Measurements from ENCODE around the gene PPA2. TPM values are rescaled to one million over a fixed set of nuclear protein-coding genes. Genes with fewer than 3 reads are reported as not detected.
"Not testable (repeated sequence)": the region's sequence is repeated elsewhere in the genome, so short reads cannot be mapped to it uniquely, and the experiment has no call there.

The PPA2 gene
- total and polyA plus RNA-seq, 10 of the 15 experiments (the other 5 are each of a cell fraction or from before 2014, with no cell fraction given), result 93.8 to 293 (median 146) TPM

DNA sequence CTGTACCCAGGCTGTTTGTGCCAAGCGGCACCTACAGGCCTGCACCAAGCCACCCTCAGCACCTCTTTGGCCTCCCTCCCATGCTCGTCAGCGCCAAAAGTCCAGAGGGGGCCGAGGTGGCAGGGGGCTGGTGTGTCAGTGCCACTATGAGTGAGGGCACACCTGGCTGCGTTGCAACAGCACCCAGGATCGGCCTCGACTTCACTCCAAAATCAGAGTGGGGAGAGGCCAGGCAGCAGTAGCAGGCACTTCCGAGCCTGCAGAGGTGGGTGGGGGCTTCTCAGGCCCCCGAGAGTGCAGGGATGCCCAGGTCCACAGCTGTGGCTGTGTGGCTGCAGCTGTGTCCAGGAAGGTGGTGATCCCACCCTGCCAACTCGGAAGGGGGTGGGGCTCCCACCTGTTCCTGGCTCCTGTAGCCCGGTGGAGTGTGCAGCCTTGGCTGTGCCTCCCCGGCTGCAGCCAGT lies 58.5 kb downstream of the PPA2 start:
- Histone ChIP-seq H3K36me3 (ENCODE audit: control insufficient read depth in 2 of 2, insufficient read depth in 2 of 2, low read length in 1 of 2) (no peaks in the 10 kb centered on the region; a peak in 2 of 4 replicates), H4K20me1 (ENCODE audit: control insufficient read depth, insufficient read depth) (no peaks in the 10 kb centered on the region), H3K9ac (ENCODE audit: control insufficient read depth, insufficient read depth, low read length) (no peak overlapping the region), H3K27ac (ENCODE audit: control insufficient read depth, insufficient read depth) (no peak overlapping the region), H3K9me3 (replicated peaks; ENCODE audit: control insufficient read depth, insufficient read depth, low read length) (no peaks in the 10 kb centered on the region; the same call in 1 of the 3 replicates), H3K4me1 (ENCODE audit: control insufficient read depth, insufficient read depth, low read length) (no peaks in the 10 kb centered on the region), H3K4me3 (no peak overlapping the region), H2AFZ (ENCODE audit: control insufficient read depth, low read depth, low read length) (no peak overlapping the region), H3K4me2 (ENCODE audit: control insufficient read depth, insufficient read depth) (no peak overlapping the region), H3K79me2 (ENCODE audit: control insufficient read depth, insufficient read depth, low read length) (no peaks in the 10 kb centered on the region), H3K27me3 (replicated peaks in 1 of 2; ENCODE audit: control insufficient read depth in 2 of 2, insufficient read depth in 2 of 2, low read length in 1 of 2) (no peaks in the 10 kb centered on the region)
- RAD21 ChIA-PET (ENCODE audit: unreplicated experiment), result no interaction called here
- WGBS (ENCODE audit: insufficient coverage, insufficient replicate concordance, low lambda C conversion rate, missing lambda C conversion rate), result 90% methylated on average over 12 of the region's 12 CpGs
- in situ Hi-C loops (cut with MboI), result no loop called here
- SMC1A ChIA-PET (ENCODE audit: uncharacterized antibody, unreplicated experiment), result no interaction called here
- CTCF ChIA-PET, result no interaction called here
- DNase-seq (ENCODE audit: low read depth, low spot score) (no peak), FAIRE-seq (no peak), ATAC-seq (no peak)
- TF ChIP-seq MYC (IDR thresholded peaks at IDR 0.05; ENCODE audit: insufficient read depth, insufficient read length, insufficient replicate concordance, low read length, severe bottlenecking), result no peak
- intact Hi-C loops (cut with micrococcal nuclease; ENCODE audit: unreplicated experiment), result no loop called here
- POLR2A ChIA-PET, result no interaction called here
- no TSS peak for BruUV-seq (replicated peaks)

DNA sequence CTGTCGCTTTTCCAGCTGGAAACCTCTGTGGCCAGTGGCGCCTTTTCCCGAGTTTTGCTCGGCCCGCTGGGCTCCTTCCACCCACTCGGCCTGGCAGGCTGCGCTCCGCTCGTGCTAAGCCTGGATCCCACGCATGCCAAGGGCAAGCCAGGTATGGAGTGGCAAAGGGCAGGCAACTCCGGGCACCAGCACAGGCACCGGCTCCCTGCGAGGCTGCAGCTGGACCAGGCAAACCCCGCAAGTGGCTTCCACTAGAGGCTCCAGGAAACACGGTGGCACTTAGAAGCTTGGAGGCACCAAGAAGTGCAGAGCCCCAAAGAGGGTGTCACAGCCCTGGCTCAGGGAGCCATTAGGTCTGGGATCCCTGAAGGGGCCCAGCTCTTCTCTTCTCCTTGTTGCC lies 59.5 kb downstream of the PPA2 start:
- Histone ChIP-seq H3K27me3 (replicated peaks in 1 of 2; ENCODE audit: control insufficient read depth in 2 of 2, insufficient read depth in 2 of 2, low read length in 1 of 2) (no peaks in the 10 kb centered on the region), H3K36me3 (ENCODE audit: control insufficient read depth in 2 of 2, insufficient read depth in 2 of 2, low read length in 1 of 2) (no peaks in the 10 kb centered on the region; a peak in 2 of 4 replicates), H3K4me1 (ENCODE audit: control insufficient read depth, insufficient read depth, low read length) (no peaks in the 10 kb centered on the region), H2AFZ (ENCODE audit: control insufficient read depth, low read depth, low read length) (no peak overlapping the region), H3K79me2 (ENCODE audit: control insufficient read depth, insufficient read depth, low read length) (no peaks in the 10 kb centered on the region), H4K20me1 (ENCODE audit: control insufficient read depth, insufficient read depth) (no peaks in the 10 kb centered on the region), H3K9ac (ENCODE audit: control insufficient read depth, insufficient read depth, low read length) (no peak overlapping the region), H3K9me3 (replicated peaks; ENCODE audit: control insufficient read depth, insufficient read depth, low read length) (no peaks in the 10 kb centered on the region; the same call in 1 of the 3 replicates), H3K4me2 (ENCODE audit: control insufficient read depth, insufficient read depth) (no peak overlapping the region), H3K27ac (ENCODE audit: control insufficient read depth, insufficient read depth) (no peak overlapping the region), H3K4me3 (no peak overlapping the region)
- RAD21 ChIA-PET (ENCODE audit: unreplicated experiment), result no interaction called here
- CTCF ChIA-PET, result no interaction called here
- no peak for DNase-seq (ENCODE audit: low read depth, low spot score)
- WGBS (ENCODE audit: insufficient coverage, insufficient replicate concordance, low lambda C conversion rate, missing lambda C conversion rate), result 93% methylated on average over 15 of the region's 15 CpGs
- in situ Hi-C loops (cut with MboI), result no loop called here
- SMC1A ChIA-PET (ENCODE audit: uncharacterized antibody, unreplicated experiment), result no interaction called here
- no TSS peak for BruUV-seq (replicated peaks)
- POLR2A ChIA-PET, result no interaction called here
- TF ChIP-seq RCOR1 (conservative IDR thresholded peaks at IDR 0.05; ENCODE audit: low read depth, low read length), result no peak
- TF ChIP-seq, protein P1, sequence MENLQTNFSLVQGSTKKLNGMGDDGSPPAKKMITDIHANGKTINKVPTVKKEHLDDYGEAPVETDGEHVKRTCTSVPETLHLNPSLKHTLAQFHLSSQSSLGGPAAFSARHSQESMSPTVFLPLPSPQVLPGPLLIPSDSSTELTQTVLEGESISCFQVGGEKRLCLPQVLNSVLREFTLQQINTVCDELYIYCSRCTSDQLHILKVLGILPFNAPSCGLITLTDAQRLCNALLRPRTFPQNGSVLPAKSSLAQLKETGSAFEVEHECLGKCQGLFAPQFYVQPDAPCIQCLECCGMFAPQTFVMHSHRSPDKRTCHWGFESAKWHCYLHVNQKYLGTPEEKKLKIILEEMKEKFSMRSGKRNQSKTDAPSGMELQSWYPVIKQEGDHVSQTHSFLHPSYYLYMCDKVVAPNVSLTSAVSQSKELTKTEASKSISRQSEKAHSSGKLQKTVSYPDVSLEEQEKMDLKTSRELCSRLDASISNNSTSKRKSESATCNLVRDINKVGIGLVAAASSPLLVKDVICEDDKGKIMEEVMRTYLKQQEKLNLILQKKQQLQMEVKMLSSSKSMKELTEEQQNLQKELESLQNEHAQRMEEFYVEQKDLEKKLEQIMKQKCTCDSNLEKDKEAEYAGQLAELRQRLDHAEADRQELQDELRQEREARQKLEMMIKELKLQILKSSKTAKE (IDR thresholded peaks at IDR 0.05; ENCODE audit: low read depth, poor library complexity, severe bottlenecking), result no peak
- no peak for TF ChIP-seq GABPA (IDR thresholded peaks at IDR 0.05; ENCODE audit: low read depth)
- no peak for TF ChIP-seq EGR1 (IDR thresholded peaks at IDR 0.05; ENCODE audit: borderline replicate concordance in 1 of 2, low read depth in 2 of 2, low read length in 2 of 2)
- no peak for TF ChIP-seq NFYA (IDR thresholded peaks at IDR 0.05; ENCODE audit: borderline replicate concordance, low read depth, low read length)
- no peak for ATAC-seq
- intact Hi-C loops (cut with micrococcal nuclease; ENCODE audit: unreplicated experiment), result no loop called here
- no peak for FAIRE-seq

DNA sequence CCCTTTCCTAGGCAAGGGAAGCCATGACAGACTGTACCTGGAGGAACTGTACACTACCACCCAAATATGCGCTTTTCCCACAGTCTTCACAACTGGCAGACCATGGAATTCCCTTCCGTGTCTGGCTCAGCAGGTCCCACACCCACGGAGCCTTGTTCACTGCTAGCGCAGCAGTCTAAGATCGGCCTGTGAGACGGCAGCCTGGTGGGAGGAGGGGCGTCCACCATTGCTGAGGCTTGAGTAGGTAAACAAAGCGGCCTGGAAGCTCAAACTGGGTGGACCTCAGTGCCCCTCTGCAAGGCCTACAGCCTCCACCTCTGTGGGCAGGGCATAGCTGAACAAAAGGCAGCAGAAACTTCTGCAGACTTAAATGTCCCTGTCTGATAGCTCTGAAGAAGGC lies 64.7 kb downstream of the PPA2 start:
- H3K36me3 ChIP-seq (ENCODE audit: control insufficient read depth in 2 of 2, insufficient read depth in 2 of 2, low read length in 1 of 2); H3K4me1 ChIP-seq (ENCODE audit: control insufficient read depth, insufficient read depth, low read length); H3K9me3 ChIP-seq (replicated peaks; ENCODE audit: control insufficient read depth, insufficient read depth, low read length); H3K79me2 ChIP-seq (ENCODE audit: control insufficient read depth, insufficient read depth, low read length); BruUV-seq (replicated peaks); H2AFZ ChIP-seq (ENCODE audit: control insufficient read depth, low read depth, low read length); H4K20me1 ChIP-seq (ENCODE audit: control insufficient read depth, insufficient read depth); ATAC-seq; FAIRE-seq; POLR2A ChIA-PET; RAD21 ChIA-PET (ENCODE audit: unreplicated experiment); intact Hi-C loops (cut with micrococcal nuclease; ENCODE audit: unreplicated experiment); DNase-seq (ENCODE audit: low read depth, low spot score); H3K9ac ChIP-seq (ENCODE audit: control insufficient read depth, insufficient read depth, low read length); H3K27ac ChIP-seq (ENCODE audit: control insufficient read depth, insufficient read depth); H3K4me2 ChIP-seq (ENCODE audit: control insufficient read depth, insufficient read depth); in situ Hi-C loops (cut with MboI); H3K27me3 ChIP-seq (replicated peaks in 1 of 2; ENCODE audit: control insufficient read depth in 2 of 2, insufficient read depth in 2 of 2, low read length in 1 of 2); H3K4me3 ChIP-seq: not testable (repeated sequence)
- ChIA-PET CTCF (interaction anchor here (1.0 kb wide), 1 partner anchor 478 kb away, joined by 3 read pairs; no protein-coding TSS in a partner anchor), SMC1A (ENCODE audit: uncharacterized antibody, unreplicated experiment) (interaction anchor here (1.3 kb wide), 1 partner anchor 60 kb away, joined by 3 read pairs; no protein-coding TSS in a partner anchor)
- WGBS (ENCODE audit: insufficient coverage, insufficient replicate concordance, low lambda C conversion rate, missing lambda C conversion rate), result 100% methylated on average over 8 of the region's 8 CpGs

Measured in GM12878 (cell line).